Fibroblast of lung (primary cell): ENCODE measurements around the gene GHRHR. TPM values are rescaled to one million over a fixed set of nuclear protein-coding genes. Genes with fewer than 3 reads are reported as not detected.
A peak's percentile ranks its signal among the peaks of the same experiment; 100 is the strongest.

ENCODE experiments used
- DNase-seq, 2 donors: peaks; one replicate each; pipeline versions ENCODE4 v3.0.0 to v3.0.0-alpha.2; 2010; ENCODE audit warnings: low read depth in 2 of 2
- H2AFZ ChIP-seq: 2 replicates; pipeline ENCODE4 v1.5.1; 2012; ENCODE audit warnings: low read length, control low read depth, inconsistent platforms
- H3K27ac ChIP-seq: 2 replicates; pipeline ENCODE4 v1.5.1; 2011; ENCODE audit warnings: low read length, control low read depth; ENCODE audit not compliant: insufficient read depth
- H3K27me3 ChIP-seq: 2 replicates; pipeline ENCODE4 v1.5.1; 2011; ENCODE audit warnings: mild to moderate bottlenecking, low read length; ENCODE audit not compliant: control insufficient read depth, insufficient read depth
- H3K36me3 ChIP-seq: 2 replicates; pipeline ENCODE4 v1.5.1; 2011; ENCODE audit warnings: low read length; ENCODE audit not compliant: control insufficient read depth, insufficient read depth
- H3K4me1 ChIP-seq: 2 replicates; pipeline ENCODE4 v1.5.1; 2011; ENCODE audit warnings: low read length; ENCODE audit not compliant: control insufficient read depth, insufficient read depth; ENCODE audit errors: extremely low read depth
- H3K4me2 ChIP-seq: 2 replicates; pipeline ENCODE4 v1.5.1; 2011; ENCODE audit warnings: low read length, control low read depth; ENCODE audit not compliant: insufficient read depth; ENCODE audit errors: extremely low read depth
- H3K4me3 ChIP-seq, 4 experiments: fragments of 200-600 bp in 1 of 4; sonication (generic) in 1 of 4; replicated peaks in 1 of 4; 2 replicates each; pipeline ENCODE4 v1.5.1; 2011 to 2016; ENCODE audit warnings: low read length in 4 of 4, low read depth in 3 of 4, mild to moderate bottlenecking in 3 of 4, control low read depth in 2 of 4, inconsistent platforms in 1 of 4, mixed read lengths in 1 of 4; ENCODE audit not compliant: insufficient read depth in 1 of 4; ENCODE audit errors: control extremely low read depth in 1 of 4
- H3K79me2 ChIP-seq: 2 replicates; pipeline ENCODE4 v1.5.1; 2012; ENCODE audit warnings: mild to moderate bottlenecking, low read length, inconsistent platforms; ENCODE audit not compliant: control insufficient read depth, insufficient read depth
- H3K9ac ChIP-seq: 2 replicates; pipeline ENCODE4 v1.5.1; 2011; ENCODE audit warnings: mild to moderate bottlenecking, low read length, control low read depth; ENCODE audit not compliant: insufficient read depth
- H3K9me3 ChIP-seq: 2 replicates; pipeline ENCODE4 v1.5.1; 2012; ENCODE audit warnings: low read depth, low read length; ENCODE audit not compliant: control insufficient read depth, insufficient read depth
- H4K20me1 ChIP-seq: 2 replicates; pipeline ENCODE4 v1.5.1; 2011; ENCODE audit warnings: low read length; ENCODE audit not compliant: control insufficient read depth, insufficient read depth; ENCODE audit errors: extremely low read depth
- CTCF ChIP-seq, 2 donors: IDR thresholded peaks in 1 of 2; conservative IDR thresholded peaks in 1 of 2; 1 replicate in 1 of 2; 2 replicates in 1 of 2; pipeline ENCODE4 v1.5.1; 2011 to 2012; ENCODE audit warnings: low read length in 2 of 2, control low read depth in 1 of 2, inconsistent platforms in 1 of 2, low read depth in 1 of 2, mild to moderate bottlenecking in 1 of 2
- EZH2 ChIP-seq: IDR thresholded peaks from 2 replicates; pipeline ENCODE4 v1.5.1; 2012; ENCODE audit warnings: low read length, control low read depth, mild to moderate bottlenecking; ENCODE audit errors: missing control alignments
- polyA plus RNA-seq, 2 donors: library from polyadenylated mRNA; depleted of rRNA in 1 of 2; stranded (reverse) in 1 of 2; unstranded in 1 of 2; fragments of >200 nt; gene quantifications; 2 replicates each; pipeline ENCODE4 v1.2.1, GENCODE V29; 2011 to 2012; ENCODE audit warnings: missing spikeins in 1 of 2
- total RNA-seq: library from RNA; depleted of rRNA; stranded (reverse); fragments of >200 nt; gene quantifications from 2 replicates; pipeline ENCODE4 v1.2.1, GENCODE V29; 2014

Gene GHRHR
- total and polyA plus RNA-seq, 2 donors (not counting 1 experiment from before 2014, with no cell fraction given), result not detected

- Histone ChIP-seq H4K20me1 (no peaks in the 10 kb centered on the region), H3K27me3 (peaks cover 11% of the 10 kb centered on the region), H3K27ac (no peak overlapping the region), H3K4me1 (no peaks in the 10 kb centered on the region), H3K9me3 (no peaks in the 10 kb centered on the region), H2AFZ (no peak overlapping the region), H3K4me3 (no peak overlapping the region), H3K79me2 (no peaks in the 10 kb centered on the region), H3K4me2 (no peak overlapping the region), H3K9ac (no peak overlapping the region), H3K36me3 (no peaks in the 10 kb centered on the region)
- DNase-seq, result no peak
- TF ChIP-seq CTCF (conservative IDR thresholded peaks at IDR 0.05 in 1 of 2, IDR thresholded peaks at IDR 0.05 in 1 of 2; ENCODE audit: low read depth in 1 of 2, low read length in 2 of 2) (no peak), EZH2 (no peak)
These were observed 16.4 kb downstream of the GHRHR start for GRCh38 chr7:30980194-30980593.

GRCh38 chr7:30980751-30981150 lies 17.0 kb downstream of the GHRHR start:
- TF ChIP-seq CTCF (conservative IDR thresholded peaks at IDR 0.05 in 1 of 2, IDR thresholded peaks at IDR 0.05 in 1 of 2; ENCODE audit: low read depth in 1 of 2, low read length in 2 of 2), result no peak
- no peak for TF ChIP-seq EZH2
- H3K9ac ChIP-seq, result no peak overlapping the region
- no peaks in the 10 kb centered on the region for H4K20me1 ChIP-seq
- H3K4me3 ChIP-seq, result no peak overlapping the region
- no peak overlapping the region for H3K4me2 ChIP-seq
- H3K79me2 ChIP-seq, result no peaks in the 10 kb centered on the region
- no peak overlapping the region for H2AFZ ChIP-seq
- H3K27ac ChIP-seq, result no peak overlapping the region
- no peak for DNase-seq
- H3K36me3 ChIP-seq, result no peaks in the 10 kb centered on the region
- no peaks in the 10 kb centered on the region for H3K9me3 ChIP-seq
- H3K27me3 ChIP-seq, result peaks cover 11% of the 10 kb centered on the region
- H3K4me1 ChIP-seq, result no peaks in the 10 kb centered on the region

- Histone ChIP-seq H2AFZ (no peak overlapping the region), H3K4me2 (no peak overlapping the region), H3K9ac (no peak overlapping the region), H3K4me1 (no peaks in the 10 kb centered on the region), H3K4me3 (no peak overlapping the region), H3K9me3 (no peaks in the 10 kb centered on the region), H4K20me1 (no peaks in the 10 kb centered on the region), H3K36me3 (no peaks in the 10 kb centered on the region), H3K27me3 (peaks cover 11% of the 10 kb centered on the region), H3K79me2 (no peaks in the 10 kb centered on the region), H3K27ac (no peak overlapping the region)
- TF ChIP-seq CTCF (conservative IDR thresholded peaks at IDR 0.05 in 1 of 2, IDR thresholded peaks at IDR 0.05 in 1 of 2; ENCODE audit: low read depth in 1 of 2, low read length in 2 of 2), result peak; percentile 89 to 95
- no peak for TF ChIP-seq EZH2
- peak; percentile 56 to 77 for DNase-seq
These were observed 19.5 kb downstream of the GHRHR start for GRCh38 chr7:30983042-30983913.
